H1 (cell line): Measurements from ENCODE around the gene LONRF2. TPM values are rescaled to one million over a fixed set of nuclear protein-coding genes. Genes with fewer than 3 reads are reported as not detected.

Experiments
- CBX8 ChIP-seq: fragments of 300-800, 300-1000 bp; sonication (generic); IDR thresholded peaks from 2 replicates; pipeline ENCODE4 v1.7.1; 2016; ENCODE audit warnings: low read depth, low read length, borderline replicate concordance
- SAP30 ChIP-seq: fragments of 300-600 bp; sonication (generic); IDR thresholded peaks from 2 replicates; pipeline ENCODE4 v1.7.1; 2012; ENCODE audit warnings: low read length, moderate library complexity, mild to moderate bottlenecking, inconsistent platforms; ENCODE audit not compliant: insufficient read depth, insufficient replicate concordance
- ZNF274 ChIP-seq: IDR thresholded peaks from 2 replicates; pipeline ENCODE4 v1.7.0; 2012; ENCODE audit warnings: low read length, borderline replicate concordance; ENCODE audit errors: extremely low read depth
- polyA plus RNA-seq, 7 experiments: library from polyadenylated mRNA; depleted of rRNA in 3 of 7; stranded (reverse) in 5 of 7; unstranded in 2 of 7; fragments of >200 nt in 5 of 7; fragments of 200-250 nt in 2 of 7; gene quantifications; 1 replicate in 5 of 7; 2 replicates in 1 of 7; 4 replicates in 1 of 7; pipeline versions ENCODE4 v1.2.1 to v1.2.3, GENCODE V29; 2011 to 2013; ENCODE audit warnings: missing spikeins in 2 of 7, mixed read lengths in 2 of 7
- total RNA-seq: library from RNA; stranded (reverse); fragmentation: NEBNext Ultra II Directional; extraction: Animal tissue kit (Norgen Biotek cat#: 25700); gene quantifications from 2 replicates; pipeline ENCODE4 v1.2.1, GENCODE V29; 2021
- TF ChIP-seq, protein P1 (sequence below): fragments of 300-600 bp; sonication (generic); IDR thresholded peaks from 2 replicates; pipeline ENCODE4 v1.7.1; 2012; ENCODE audit warnings: low read length, moderate library complexity, mild to moderate bottlenecking, inconsistent platforms; ENCODE audit not compliant: insufficient replicate concordance
- TF ChIP-seq, protein P2 (sequence below): IDR thresholded peaks from 2 replicates; pipeline ENCODE4 v1.6.1; 2011; ENCODE audit warnings: low read depth, mild to moderate bottlenecking, low read length; ENCODE audit not compliant: insufficient read depth
- TF ChIP-seq, protein P3 (sequence below): IDR thresholded peaks from 2 replicates; pipeline ENCODE4 v1.6.1; 2012; ENCODE audit warnings: inconsistent platforms

The LONRF2 gene
- total and polyA plus RNA-seq, 2 of the 8 experiments (the other 6 are each of a cell fraction or from before 2014, with no cell fraction given) = 0.24 to 0.74 TPM

DNA sequence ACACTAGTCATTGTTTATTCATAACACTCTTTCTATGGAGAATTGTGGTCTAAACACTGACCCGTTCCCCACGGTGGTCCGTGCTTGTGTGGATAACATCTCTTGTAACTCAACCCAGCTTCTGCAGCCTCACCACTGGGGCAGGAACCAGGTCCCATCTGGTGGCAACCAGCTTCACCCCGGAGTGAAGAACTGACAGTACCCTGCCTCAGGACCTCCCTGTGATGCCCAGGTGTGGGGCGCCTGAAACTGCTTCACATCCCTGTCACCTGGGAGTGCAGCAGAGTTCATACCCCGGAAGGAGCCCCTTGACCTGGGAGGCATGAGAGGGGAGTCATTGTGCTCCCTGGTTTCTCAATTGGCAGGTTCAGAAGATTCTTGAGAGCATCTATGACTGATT lies 81.1 kb downstream of the LONRF2 start (continued):
- TF ChIP-seq, protein P1, sequence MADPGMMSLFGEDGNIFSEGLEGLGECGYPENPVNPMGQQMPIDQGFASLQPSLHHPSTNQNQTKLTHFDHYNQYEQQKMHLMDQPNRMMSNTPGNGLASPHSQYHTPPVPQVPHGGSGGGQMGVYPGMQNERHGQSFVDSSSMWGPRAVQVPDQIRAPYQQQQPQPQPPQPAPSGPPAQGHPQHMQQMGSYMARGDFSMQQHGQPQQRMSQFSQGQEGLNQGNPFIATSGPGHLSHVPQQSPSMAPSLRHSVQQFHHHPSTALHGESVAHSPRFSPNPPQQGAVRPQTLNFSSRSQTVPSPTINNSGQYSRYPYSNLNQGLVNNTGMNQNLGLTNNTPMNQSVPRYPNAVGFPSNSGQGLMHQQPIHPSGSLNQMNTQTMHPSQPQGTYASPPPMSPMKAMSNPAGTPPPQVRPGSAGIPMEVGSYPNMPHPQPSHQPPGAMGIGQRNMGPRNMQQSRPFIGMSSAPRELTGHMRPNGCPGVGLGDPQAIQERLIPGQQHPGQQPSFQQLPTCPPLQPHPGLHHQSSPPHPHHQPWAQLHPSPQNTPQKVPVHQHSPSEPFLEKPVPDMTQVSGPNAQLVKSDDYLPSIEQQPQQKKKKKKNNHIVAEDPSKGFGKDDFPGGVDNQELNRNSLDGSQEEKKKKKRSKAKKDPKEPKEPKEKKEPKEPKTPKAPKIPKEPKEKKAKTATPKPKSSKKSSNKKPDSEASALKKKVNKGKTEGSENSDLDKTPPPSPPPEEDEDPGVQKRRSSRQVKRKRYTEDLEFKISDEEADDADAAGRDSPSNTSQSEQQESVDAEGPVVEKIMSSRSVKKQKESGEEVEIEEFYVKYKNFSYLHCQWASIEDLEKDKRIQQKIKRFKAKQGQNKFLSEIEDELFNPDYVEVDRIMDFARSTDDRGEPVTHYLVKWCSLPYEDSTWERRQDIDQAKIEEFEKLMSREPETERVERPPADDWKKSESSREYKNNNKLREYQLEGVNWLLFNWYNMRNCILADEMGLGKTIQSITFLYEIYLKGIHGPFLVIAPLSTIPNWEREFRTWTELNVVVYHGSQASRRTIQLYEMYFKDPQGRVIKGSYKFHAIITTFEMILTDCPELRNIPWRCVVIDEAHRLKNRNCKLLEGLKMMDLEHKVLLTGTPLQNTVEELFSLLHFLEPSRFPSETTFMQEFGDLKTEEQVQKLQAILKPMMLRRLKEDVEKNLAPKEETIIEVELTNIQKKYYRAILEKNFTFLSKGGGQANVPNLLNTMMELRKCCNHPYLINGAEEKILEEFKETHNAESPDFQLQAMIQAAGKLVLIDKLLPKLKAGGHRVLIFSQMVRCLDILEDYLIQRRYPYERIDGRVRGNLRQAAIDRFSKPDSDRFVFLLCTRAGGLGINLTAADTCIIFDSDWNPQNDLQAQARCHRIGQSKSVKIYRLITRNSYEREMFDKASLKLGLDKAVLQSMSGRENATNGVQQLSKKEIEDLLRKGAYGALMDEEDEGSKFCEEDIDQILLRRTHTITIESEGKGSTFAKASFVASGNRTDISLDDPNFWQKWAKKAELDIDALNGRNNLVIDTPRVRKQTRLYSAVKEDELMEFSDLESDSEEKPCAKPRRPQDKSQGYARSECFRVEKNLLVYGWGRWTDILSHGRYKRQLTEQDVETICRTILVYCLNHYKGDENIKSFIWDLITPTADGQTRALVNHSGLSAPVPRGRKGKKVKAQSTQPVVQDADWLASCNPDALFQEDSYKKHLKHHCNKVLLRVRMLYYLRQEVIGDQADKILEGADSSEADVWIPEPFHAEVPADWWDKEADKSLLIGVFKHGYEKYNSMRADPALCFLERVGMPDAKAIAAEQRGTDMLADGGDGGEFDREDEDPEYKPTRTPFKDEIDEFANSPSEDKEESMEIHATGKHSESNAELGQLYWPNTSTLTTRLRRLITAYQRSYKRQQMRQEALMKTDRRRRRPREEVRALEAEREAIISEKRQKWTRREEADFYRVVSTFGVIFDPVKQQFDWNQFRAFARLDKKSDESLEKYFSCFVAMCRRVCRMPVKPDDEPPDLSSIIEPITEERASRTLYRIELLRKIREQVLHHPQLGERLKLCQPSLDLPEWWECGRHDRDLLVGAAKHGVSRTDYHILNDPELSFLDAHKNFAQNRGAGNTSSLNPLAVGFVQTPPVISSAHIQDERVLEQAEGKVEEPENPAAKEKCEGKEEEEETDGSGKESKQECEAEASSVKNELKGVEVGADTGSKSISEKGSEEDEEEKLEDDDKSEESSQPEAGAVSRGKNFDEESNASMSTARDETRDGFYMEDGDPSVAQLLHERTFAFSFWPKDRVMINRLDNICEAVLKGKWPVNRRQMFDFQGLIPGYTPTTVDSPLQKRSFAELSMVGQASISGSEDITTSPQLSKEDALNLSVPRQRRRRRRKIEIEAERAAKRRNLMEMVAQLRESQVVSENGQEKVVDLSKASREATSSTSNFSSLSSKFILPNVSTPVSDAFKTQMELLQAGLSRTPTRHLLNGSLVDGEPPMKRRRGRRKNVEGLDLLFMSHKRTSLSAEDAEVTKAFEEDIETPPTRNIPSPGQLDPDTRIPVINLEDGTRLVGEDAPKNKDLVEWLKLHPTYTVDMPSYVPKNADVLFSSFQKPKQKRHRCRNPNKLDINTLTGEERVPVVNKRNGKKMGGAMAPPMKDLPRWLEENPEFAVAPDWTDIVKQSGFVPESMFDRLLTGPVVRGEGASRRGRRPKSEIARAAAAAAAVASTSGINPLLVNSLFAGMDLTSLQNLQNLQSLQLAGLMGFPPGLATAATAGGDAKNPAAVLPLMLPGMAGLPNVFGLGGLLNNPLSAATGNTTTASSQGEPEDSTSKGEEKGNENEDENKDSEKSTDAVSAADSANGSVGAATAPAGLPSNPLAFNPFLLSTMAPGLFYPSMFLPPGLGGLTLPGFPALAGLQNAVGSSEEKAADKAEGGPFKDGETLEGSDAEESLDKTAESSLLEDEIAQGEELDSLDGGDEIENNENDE = no peak
- TF ChIP-seq, protein P2, sequence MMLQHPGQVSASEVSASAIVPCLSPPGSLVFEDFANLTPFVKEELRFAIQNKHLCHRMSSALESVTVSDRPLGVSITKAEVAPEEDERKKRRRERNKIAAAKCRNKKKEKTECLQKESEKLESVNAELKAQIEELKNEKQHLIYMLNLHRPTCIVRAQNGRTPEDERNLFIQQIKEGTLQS = no peak
- TF ChIP-seq ZNF274 (no peak), CBX8 (no peak), SAP30 (no peak)
- TF ChIP-seq, protein P3, sequence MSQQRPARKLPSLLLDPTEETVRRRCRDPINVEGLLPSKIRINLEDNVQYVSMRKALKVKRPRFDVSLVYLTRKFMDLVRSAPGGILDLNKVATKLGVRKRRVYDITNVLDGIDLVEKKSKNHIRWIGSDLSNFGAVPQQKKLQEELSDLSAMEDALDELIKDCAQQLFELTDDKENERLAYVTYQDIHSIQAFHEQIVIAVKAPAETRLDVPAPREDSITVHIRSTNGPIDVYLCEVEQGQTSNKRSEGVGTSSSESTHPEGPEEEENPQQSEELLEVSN = no peak
